ENCODE measurements around the gene DLAT. TPM values are rescaled to one million over a fixed set of nuclear protein-coding genes. Genes with fewer than 3 reads are reported as not detected.

DLAT gene
- total RNA-seq, 1 donor from 2014 or later: 55.7 TPM

DNA sequence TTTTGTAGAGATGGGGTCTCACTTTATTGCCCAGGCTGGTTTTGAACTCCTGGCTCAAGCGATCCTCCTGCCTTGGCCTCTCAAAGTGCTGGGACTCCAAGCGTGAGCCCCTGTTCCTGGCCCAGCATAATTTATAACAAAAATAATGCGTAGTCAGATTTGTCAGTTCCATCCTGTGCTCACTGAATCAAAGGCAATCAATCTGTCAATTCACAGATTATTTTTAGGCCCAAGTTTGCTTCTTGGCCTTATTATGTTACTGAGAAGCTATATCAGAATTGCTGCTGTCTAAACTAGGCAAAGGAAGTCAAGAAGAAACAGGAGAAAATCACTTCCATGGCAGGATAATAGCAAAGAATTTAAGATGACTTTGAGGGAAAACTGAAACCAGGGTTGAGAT is 8.7 kb downstream of the DLAT start:
- H3K27me3 ChIP-seq: no peaks in the 10 kb centered on the region

DNA sequence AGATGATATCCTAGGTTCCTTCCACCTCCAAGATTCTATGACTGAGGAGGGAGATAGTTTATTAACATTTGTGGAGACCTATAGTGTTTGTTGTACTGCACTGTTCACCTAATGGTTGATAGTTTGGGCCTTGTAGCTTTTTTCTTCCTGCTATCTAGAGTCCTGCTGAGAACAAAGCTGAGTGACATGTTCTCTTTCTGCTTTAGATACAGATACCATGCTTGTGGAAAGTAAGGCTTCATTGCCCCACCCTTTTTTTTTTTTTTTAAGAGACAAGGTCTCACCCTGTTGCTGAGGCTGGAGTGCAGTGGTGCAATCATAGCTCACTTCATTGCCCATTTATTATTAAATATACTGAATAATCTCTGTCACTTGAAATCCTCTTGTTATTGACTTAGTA is 12.3 kb downstream of the DLAT start:
- H3K4me1 ChIP-seq: no peaks in the 10 kb centered on the region
- H3K9me3 Mint-ChIP-seq: no peaks in the 10 kb centered on the region
- no peaks in the 10 kb centered on the region for H3K9me3 ChIP-seq (ENCODE audit: low read depth)
- H3K27ac ChIP-seq: no peak overlapping the region
- no peak overlapping the region for H3K4me3 Mint-ChIP-seq
- H3K4me3 ChIP-seq: no peak overlapping the region
- H2AFZ ChIP-seq (replicated peaks): no peak overlapping the region
- H3K4me2 ChIP-seq: no peak overlapping the region
- peaks cover 6% of the 10 kb centered on the region for H3K36me3 ChIP-seq
- peaks cover 16% of the 10 kb centered on the region for H3K79me2 ChIP-seq (ENCODE audit: low read depth)
- no peak for TF ChIP-seq EZH2 (IDR thresholded peaks at IDR 0.05)
- TF ChIP-seq, protein P1, sequence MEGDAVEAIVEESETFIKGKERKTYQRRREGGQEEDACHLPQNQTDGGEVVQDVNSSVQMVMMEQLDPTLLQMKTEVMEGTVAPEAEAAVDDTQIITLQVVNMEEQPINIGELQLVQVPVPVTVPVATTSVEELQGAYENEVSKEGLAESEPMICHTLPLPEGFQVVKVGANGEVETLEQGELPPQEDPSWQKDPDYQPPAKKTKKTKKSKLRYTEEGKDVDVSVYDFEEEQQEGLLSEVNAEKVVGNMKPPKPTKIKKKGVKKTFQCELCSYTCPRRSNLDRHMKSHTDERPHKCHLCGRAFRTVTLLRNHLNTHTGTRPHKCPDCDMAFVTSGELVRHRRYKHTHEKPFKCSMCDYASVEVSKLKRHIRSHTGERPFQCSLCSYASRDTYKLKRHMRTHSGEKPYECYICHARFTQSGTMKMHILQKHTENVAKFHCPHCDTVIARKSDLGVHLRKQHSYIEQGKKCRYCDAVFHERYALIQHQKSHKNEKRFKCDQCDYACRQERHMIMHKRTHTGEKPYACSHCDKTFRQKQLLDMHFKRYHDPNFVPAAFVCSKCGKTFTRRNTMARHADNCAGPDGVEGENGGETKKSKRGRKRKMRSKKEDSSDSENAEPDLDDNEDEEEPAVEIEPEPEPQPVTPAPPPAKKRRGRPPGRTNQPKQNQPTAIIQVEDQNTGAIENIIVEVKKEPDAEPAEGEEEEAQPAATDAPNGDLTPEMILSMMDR (IDR thresholded peaks at IDR 0.05): no peak
- no peak for TF ChIP-seq EZH2phosphoT487 (IDR thresholded peaks at IDR 0.05)
- no peak overlapping the region for H3K27ac Mint-ChIP-seq
- H4K20me1 ChIP-seq (ENCODE audit: low read depth): peaks cover 16% of the 10 kb centered on the region
- no peaks in the 10 kb centered on the region for H3F3A ChIP-seq (ENCODE audit: low read depth)
- no peaks in the 10 kb centered on the region for H3K4me1 Mint-ChIP-seq
- H3K9ac ChIP-seq: no peak overlapping the region
- DNase-seq (ENCODE audit: low spot score): no peak
- H3K27me3 Mint-ChIP-seq (ENCODE audit: insufficient read depth, low read depth): peaks cover 2% of the 10 kb centered on the region
- no peaks in the 10 kb centered on the region for H3K27me3 ChIP-seq
- peaks cover 25% of the 10 kb centered on the region for H3K36me3 Mint-ChIP-seq

More for the DNA sequence above, 8.7 kb downstream of the DLAT start:
- H3K27me3 Mint-ChIP-seq (ENCODE audit: insufficient read depth, low read depth): peaks cover 2% of the 10 kb centered on the region
- H2AFZ ChIP-seq (replicated peaks): no peak overlapping the region
- H3K4me3 ChIP-seq: no peak overlapping the region
- H4K20me1 ChIP-seq (ENCODE audit: low read depth): peaks cover 4% of the 10 kb centered on the region
- no peak overlapping the region for H3K9ac ChIP-seq
- H3K4me1 ChIP-seq: no peaks in the 10 kb centered on the region
- H3K27ac ChIP-seq: no peak overlapping the region
- no peak for TF ChIP-seq EZH2phosphoT487 (IDR thresholded peaks at IDR 0.05)
- TF ChIP-seq, protein P1 (IDR thresholded peaks at IDR 0.05): no peak
- no peak for DNase-seq (ENCODE audit: low spot score)
- no peaks in the 10 kb centered on the region for H3K9me3 ChIP-seq (ENCODE audit: low read depth)
- H3K36me3 Mint-ChIP-seq: peaks cover 32% of the 10 kb centered on the region
- H3F3A ChIP-seq (ENCODE audit: low read depth): no peaks in the 10 kb centered on the region
- peaks cover 4% of the 10 kb centered on the region for H3K36me3 ChIP-seq
- no peaks in the 10 kb centered on the region for H3K4me1 Mint-ChIP-seq
- no peak overlapping the region for H3K4me3 Mint-ChIP-seq
- no peaks in the 10 kb centered on the region for H3K9me3 Mint-ChIP-seq
- no peak overlapping the region for H3K27ac Mint-ChIP-seq
- no peak overlapping the region for H3K4me2 ChIP-seq
- peaks cover 19% of the 10 kb centered on the region for H3K79me2 ChIP-seq (ENCODE audit: low read depth)

DNA sequence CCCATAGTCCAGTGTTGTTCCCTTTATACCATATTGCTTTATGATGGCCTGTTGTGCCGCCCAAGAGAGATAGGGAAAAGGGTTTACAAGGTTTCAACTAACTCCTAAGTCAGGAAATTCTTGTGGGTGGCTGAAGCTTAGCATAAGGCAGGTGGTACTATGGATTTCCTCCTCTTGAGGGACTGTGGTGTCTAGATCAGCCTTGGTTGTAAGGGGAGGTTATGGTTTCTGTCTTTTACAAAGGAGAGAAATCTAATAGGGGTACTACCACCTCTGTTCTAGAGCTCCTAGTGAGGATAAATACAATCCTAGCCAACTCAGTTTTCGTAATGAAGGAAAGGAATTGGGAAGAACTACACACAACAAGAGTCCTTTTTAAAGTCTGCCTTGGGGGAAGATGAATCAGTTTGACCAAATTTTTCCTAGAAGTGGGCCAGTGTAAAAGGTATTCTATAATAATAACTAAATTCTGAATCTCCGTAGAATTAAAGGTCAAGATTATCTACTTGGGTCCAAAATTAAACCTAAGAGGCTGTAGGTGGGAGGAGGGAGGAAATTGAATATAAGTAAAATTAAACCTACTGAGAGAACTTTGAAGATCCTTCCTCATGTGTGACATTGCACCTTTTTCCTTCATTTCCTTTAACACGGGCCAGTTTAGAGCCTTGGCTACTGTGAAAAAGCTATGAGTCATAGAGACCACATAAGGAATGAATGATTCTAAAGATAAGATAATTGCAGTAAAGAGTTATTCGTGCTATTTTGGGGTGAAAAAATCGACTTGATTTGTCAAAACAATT is 17.2 kb downstream of the DLAT start:
- H3K9me3 Mint-ChIP-seq: peaks cover 5% of the 10 kb centered on the region
- Histone ChIP-seq H3K9ac (no peak overlapping the region), H3K4me2 (no peak overlapping the region), H4K20me1 (ENCODE audit: low read depth) (peaks cover 16% of the 10 kb centered on the region), H3K9me3 (ENCODE audit: low read depth) (no peaks in the 10 kb centered on the region), H3K4me3 (no peak overlapping the region), H3K27me3 (no peaks in the 10 kb centered on the region), H3K79me2 (ENCODE audit: low read depth) (peaks cover 28% of the 10 kb centered on the region), H3K4me1 (no peaks in the 10 kb centered on the region), H3F3A (ENCODE audit: low read depth) (no peaks in the 10 kb centered on the region), H3K36me3 (peaks cover 27% of the 10 kb centered on the region), H3K27ac (no peak overlapping the region), H2AFZ (replicated peaks) (no peak overlapping the region)
- TF ChIP-seq EZH2phosphoT487 (IDR thresholded peaks at IDR 0.05) (no peak), EZH2 (IDR thresholded peaks at IDR 0.05) (no peak)
- TF ChIP-seq, protein P1 (IDR thresholded peaks at IDR 0.05): no peak
- no peak overlapping the region for H3K27ac Mint-ChIP-seq
- H3K4me1 Mint-ChIP-seq: no peaks in the 10 kb centered on the region
- no peaks in the 10 kb centered on the region for H3K27me3 Mint-ChIP-seq (ENCODE audit: insufficient read depth, low read depth)
- H3K36me3 Mint-ChIP-seq: peaks cover 33% of the 10 kb centered on the region
- no peak for DNase-seq (ENCODE audit: low spot score)
- H3K4me3 Mint-ChIP-seq: no peak overlapping the region
